HG02623 (cell line): ENCODE results near the gene MYO3A.

Source experiments
- ATAC-seq: cut with Tn5 transposase; IDR thresholded peaks from one replicate; pipeline ENCODE4 v1.9.1; 2021; ENCODE audit warnings: moderate library complexity; ENCODE audit not compliant: unreplicated experiment

Gene MYO3A

GRCh38 chr10:26212511-26212910 lies 278.5 kb downstream of the MYO3A start:
- no peak for ATAC-seq

- no peak for ATAC-seq
Measured at GRCh38 chr10:26213157-26213800, 279.2 kb downstream of the MYO3A start.

GRCh38 chr10:26214004-26214403 lies 280.0 kb downstream of the MYO3A start:
- ATAC-seq, result no peak

GRCh38 chr10:26214551-26215395 lies 280.7 kb downstream of the MYO3A start:
- no peak for ATAC-seq

- no peak for ATAC-seq
Measured at GRCh38 chr10:26215396-26215934, 281.4 kb downstream of the MYO3A start.

GRCh38 chr10:26215935-26216584 lies 282.0 kb downstream of the MYO3A start:
- ATAC-seq, result no peak

- ATAC-seq, result no peak
Measured at GRCh38 chr10:26216585-26217395, 282.8 kb downstream of the MYO3A start, which contains the start of gene GAD2. Gene GAD2, plus strand, starts transcription at chr10:26216774. Its CDS starts 36 bp downstream, at chr10:26216810.

GRCh38 chr10:26217396-26218086 lies 283.5 kb downstream of the MYO3A start:
- ATAC-seq, result no peak

- ATAC-seq, result no peak
Measured at GRCh38 chr10:26219676-26220075, 285.6 kb downstream of the MYO3A start.

GRCh38 chr10:26220901-26221300 lies 286.9 kb downstream of the MYO3A start:
- no peak for ATAC-seq

- ATAC-seq, result no peak
Measured at GRCh38 chr10:26221541-26221940, 287.5 kb downstream of the MYO3A start.

GRCh38 chr10:26222563-26222962 lies 288.5 kb downstream of the MYO3A start:
- no peak for ATAC-seq

GRCh38 chr10:26225322-26225721 lies 291.3 kb downstream of the MYO3A start:
- ATAC-seq, result no peak

GRCh38 chr10:26227786-26228185 lies 293.8 kb downstream of the MYO3A start:
- ATAC-seq, result no peak

- no peak for ATAC-seq
Measured at GRCh38 chr10:26232174-26232573, 298.1 kb downstream of the MYO3A start.

- no peak for ATAC-seq
Measured at GRCh38 chr10:26235761-26236160, 301.7 kb downstream of the MYO3A start.

- no peak for ATAC-seq
Measured at GRCh38 chr10:26238378-26238777, 304.3 kb downstream of the MYO3A start.

GRCh38 chr10:26242706-26243350 lies 308.8 kb downstream of the MYO3A start:
- ATAC-seq, result no peak

- no peak for ATAC-seq
Measured at GRCh38 chr10:26243351-26243720, 309.3 kb downstream of the MYO3A start.

GRCh38 chr10:26249681-26250080 lies 315.7 kb downstream of the MYO3A start:
- no peak for ATAC-seq
